ENCODE data around the gene NLRP8. TPM values are rescaled to one million over a fixed set of nuclear protein-coding genes. Genes with fewer than 3 reads are reported as not detected.

Gene NLRP8
- total RNA-seq, result not detected in 2 replicates

GRCh38 chr19:55947532-55947931 lies at the start of gene NLRP8:
TSS of gene NLRP8 (plus strand) at chr19:55947832.

GRCh38 chr19:55931936-55932386 lies 15.7 kb upstream of the NLRP8 start, which contains the start of gene NLRP13:
TSS of gene NLRP13 (minus strand) at chr19:55932336. CDS start at chr19:55932311, 25 bp downstream.

GRCh38 chr19:55986487-55986886 lies 38.9 kb downstream of the NLRP8 start, which contains the start of gene NLRP5:
TSS of gene NLRP5 (plus strand) at chr19:55986775.

Other genes starting within 250 kb of the NLRP8 start
- gene NLRP9, start 209.4 kb upstream of the NLRP8 start, total RNA-seq, result not detected in 2 replicates
- gene RFPL4A, start 188.7 kb upstream of the NLRP8 start, total RNA-seq, result not detected in 2 replicates
- not detected in 2 replicates for gene RFPL4AL1, start 178.7 kb upstream of the NLRP8 start, total RNA-seq
- not detected in 2 replicates for gene NLRP11, start 115.8 kb upstream of the NLRP8 start, total RNA-seq
- not detected in 2 replicates for gene NLRP4, start 111.3 kb upstream of the NLRP8 start, total RNA-seq
- not detected in 2 replicates for gene NLRP13, start 15.5 kb upstream of the NLRP8 start, total RNA-seq
- gene NLRP5, start 38.9 kb downstream of the NLRP8 start, total RNA-seq, result not detected in 2 replicates
- gene ZNF787, start 173.5 kb downstream of the NLRP8 start, total RNA-seq, result 28.5 and 36.5 TPM in 2 replicates
- 21.8 and 26.1 TPM in 2 replicates for gene ZNF444, start 193.5 kb downstream of the NLRP8 start, total RNA-seq
- not detected in 2 replicates for gene GALP, start 228.2 kb downstream of the NLRP8 start, total RNA-seq
- gene ZSCAN5B, start 250.0 kb downstream of the NLRP8 start, total RNA-seq, result not detected in 2 replicates

All from mesangial cell (primary cell).